NCI-H146 (cell line): ENCODE results near the gene SLC4A1.
A peak's percentile ranks its signal among the peaks of the same experiment; 100 is the strongest.

Experiments
- DNase-seq: peaks from one replicate; lab custom pipeline; 2025; lab: John Stamatoyannopoulos, UW

The SLC4A1 gene

GRCh38 chr17:44283344-44284023, 15.5 kb upstream of the SLC4A1 start:
- DNase-seq = no peak

- DNase-seq = no peak
Measured at GRCh38 chr17:44282264-44282663, 14.3 kb upstream of the SLC4A1 start.

GRCh38 chr17:44281570-44281969, 13.6 kb upstream of the SLC4A1 start:
- DNase-seq = no peak

GRCh38 chr17:44280392-44280937, 12.5 kb upstream of the SLC4A1 start:
- DNase-seq = no peak

- no peak for DNase-seq
Measured at GRCh38 chr17:44279666-44280391, 11.9 kb upstream of the SLC4A1 start.

GRCh38 chr17:44279346-44279665, 11.4 kb upstream of the SLC4A1 start:
- DNase-seq = no peak

- DNase-seq = no peak
Measured at GRCh38 chr17:44277976-44278375, 10.0 kb upstream of the SLC4A1 start.

GRCh38 chr17:44273607-44274006, 5.7 kb upstream of the SLC4A1 start:
- DNase-seq = no peak

GRCh38 chr17:44272954-44273353, 5.0 kb upstream of the SLC4A1 start:
- DNase-seq = no peak

- peak; percentile 52 for DNase-seq
Measured at GRCh38 chr17:44272321-44272951, 4.5 kb upstream of the SLC4A1 start.

GRCh38 chr17:44269535-44270240, 1.8 kb upstream of the SLC4A1 start:
- DNase-seq = no peak

GRCh38 chr17:44268709-44269534, 987 bp upstream of the SLC4A1 start:
- no peak for DNase-seq

- DNase-seq = no peak
Measured at GRCh38 chr17:44267165-44267455, 825 bp downstream of the SLC4A1 start.

- peak; percentile 7 for DNase-seq
Measured at GRCh38 chr17:44266402-44267164, 1.4 kb downstream of the SLC4A1 start.

GRCh38 chr17:44263345-44263902, 4.5 kb downstream of the SLC4A1 start:
- DNase-seq = no peak

GRCh38 chr17:44262654-44263225, 5.2 kb downstream of the SLC4A1 start:
- no peak for DNase-seq

- DNase-seq = no peak
Measured at GRCh38 chr17:44260296-44260695, 7.6 kb downstream of the SLC4A1 start.

GRCh38 chr17:44258811-44259351, 9.1 kb downstream of the SLC4A1 start:
- no peak for DNase-seq

- no peak for DNase-seq
Measured at GRCh38 chr17:44257815-44258760, 9.8 kb downstream of the SLC4A1 start.
